CD14-positive monocyte (primary cell): Measurements from ENCODE around the gene SHROOM1. TPM values are rescaled to one million over a fixed set of nuclear protein-coding genes. Genes with fewer than 3 reads are reported as not detected.

Experiments used
- DNase-seq, 3 donors: peaks; one replicate each; pipeline ENCODE4 v3.0.0-alpha.2; 2011 to 2022
- H2AFZ ChIP-seq: 2 replicates; pipeline ENCODE4 v1.6.0; 2012; ENCODE audit warnings: mild to moderate bottlenecking, low read depth, low read length, inconsistent platforms; ENCODE audit not compliant: insufficient read depth, poor library complexity, severe bottlenecking
- H3K27ac ChIP-seq, 2 donors: 1 replicate in 1 of 2; 2 replicates in 1 of 2; pipeline ENCODE4 v1.5.1; 2012 to 2013; ENCODE audit warnings: low read length in 2 of 2, control low read depth in 1 of 2, inconsistent platforms in 1 of 2, low read depth in 1 of 2, mild to moderate bottlenecking in 1 of 2
- H3K27me3 ChIP-seq, 2 donors: one replicate each; pipeline versions ENCODE4 v1.6.0 to v1.6.1; 2011 to 2013; ENCODE audit warnings: low read length in 2 of 2; ENCODE audit not compliant: control insufficient read depth in 2 of 2, insufficient read depth in 2 of 2
- H3K36me3 ChIP-seq, 2 donors: replicated peaks in 1 of 2; 1 replicate in 1 of 2; 2 replicates in 1 of 2; pipeline versions ENCODE4 v1.5.1 to v1.6.1; 2012 to 2013; ENCODE audit warnings: low read length in 2 of 2, control low read depth in 1 of 2, inconsistent platforms in 1 of 2, mild to moderate bottlenecking in 1 of 2; ENCODE audit not compliant: insufficient read depth in 2 of 2, control insufficient read depth in 1 of 2
- H3K4me1 ChIP-seq, 2 donors: 1 replicate in 1 of 2; 2 replicates in 1 of 2; pipeline versions ENCODE4 v1.5.1 to v1.6.1; 2012 to 2013; ENCODE audit warnings: low read length in 2 of 2, control low read depth in 1 of 2, inconsistent platforms in 1 of 2, mild to moderate bottlenecking in 1 of 2, moderate library complexity in 1 of 2; ENCODE audit not compliant: insufficient read depth in 2 of 2, control insufficient read depth in 1 of 2
- H3K4me2 ChIP-seq: replicated peaks from 2 replicates; pipeline ENCODE3; 2012; ENCODE audit warnings: low read length, moderate library complexity, mild to moderate bottlenecking; ENCODE audit not compliant: poor library complexity, severe bottlenecking; ENCODE audit errors: extremely low read depth
- H3K4me3 ChIP-seq, 3 experiments: fragments of 200-600 bp in 1 of 3; sonication (generic) in 1 of 3; replicated peaks in 1 of 3; 1 replicate in 2 of 3; 2 replicates in 1 of 3; pipeline ENCODE4 v1.5.1; 2011 to 2013; ENCODE audit warnings: low read length in 3 of 3, mild to moderate bottlenecking in 3 of 3, control low read depth in 2 of 3, low read depth in 2 of 3, inconsistent platforms in 1 of 3, moderate library complexity in 1 of 3
- H3K79me2 ChIP-seq: 2 replicates; pipeline ENCODE4 v1.6.0; 2012; ENCODE audit warnings: mild to moderate bottlenecking, control low read depth, inconsistent platforms, low read length, moderate library complexity; ENCODE audit not compliant: insufficient read depth
- H3K9ac ChIP-seq: 2 replicates; pipeline ENCODE4 v1.6.0; 2017; ENCODE audit warnings: low read length, mild to moderate bottlenecking; ENCODE audit not compliant: insufficient read depth, poor library complexity, severe bottlenecking
- H3K9me3 ChIP-seq, 2 donors: replicated peaks in 1 of 2; 1 replicate in 1 of 2; 2 replicates in 1 of 2; pipeline versions ENCODE4 v1.5.1 to v1.6.1; 2012 to 2013; ENCODE audit warnings: low read length in 2 of 2, control low read depth in 1 of 2; ENCODE audit not compliant: control insufficient read depth in 1 of 2, insufficient read depth in 1 of 2
- H4K20me1 ChIP-seq: 2 replicates; pipeline ENCODE4 v1.6.0; 2012; ENCODE audit warnings: mild to moderate bottlenecking, low read length, control low read depth, moderate library complexity; ENCODE audit not compliant: insufficient read depth
- H3K27ac Mint-ChIP-seq, 7 donors: one replicate each; pipeline ENCODE4 v1.8.0; 2020; ENCODE audit warnings: mild to moderate bottlenecking in 7 of 7, mixed read lengths in 7 of 7, moderate library complexity in 6 of 7, inconsistent platforms in 2 of 7
- H3K27me3 Mint-ChIP-seq, 3 donors: one replicate each; pipeline ENCODE4 v1.8.0; 2021 to 2022; ENCODE audit warnings: low read depth in 3 of 3, mild to moderate bottlenecking in 3 of 3, mixed read lengths in 3 of 3, moderate library complexity in 3 of 3, inconsistent platforms in 1 of 3
- H3K36me3 Mint-ChIP-seq, 2 donors: one replicate each; pipeline ENCODE4 v1.8.0; 2020; ENCODE audit warnings: mixed read lengths in 2 of 2, inconsistent platforms in 1 of 2, mild to moderate bottlenecking in 1 of 2
- H3K4me1 Mint-ChIP-seq: one replicate; pipeline ENCODE4 v1.8.0; 2020; ENCODE audit warnings: mild to moderate bottlenecking, mixed read lengths
- H3K4me3 Mint-ChIP-seq, 2 donors: one replicate each; pipeline ENCODE4 v1.8.0; 2020; ENCODE audit warnings: mild to moderate bottlenecking in 2 of 2, mixed read lengths in 2 of 2, moderate library complexity in 1 of 2
- H3K9me3 Mint-ChIP-seq, 7 donors: one replicate each; pipeline ENCODE4 v1.8.0; 2020 to 2022; ENCODE audit warnings: mixed read lengths in 7 of 7, mild to moderate bottlenecking in 6 of 7, moderate library complexity in 6 of 7, inconsistent platforms in 2 of 7
- CTCF ChIP-seq: fragments of 200-600 bp; IDR thresholded peaks from one replicate; pipeline ENCODE4 v1.8.0; 2022; ENCODE audit warnings: antibody characterized with exemption, mild to moderate bottlenecking
- WGBS: methylation state at CpG from one replicate; pipeline ENCODE4 v1.1.5; 2013; ENCODE audit warnings: missing lambda C conversion rate; ENCODE audit not compliant: insufficient coverage; 5-methylcytosine and 5-hydroxymethylcytosine counted together
- intact Hi-C, 2 donors: fragments of 100-400 bp; cut with micrococcal nuclease; formaldehyde crosslinking; loops; one replicate each; pipeline versions ENCODE4 v1.15.0 to v1.15.1; 2023
- polyA plus RNA-seq, 3 donors: library from polyadenylated mRNA; depleted of rRNA in 1 of 3; unstranded in 2 of 3; stranded (reverse) in 1 of 3; fragments of 300-500 nt in 2 of 3; fragments of >200 nt in 1 of 3; fragmentation: Illumina TruSeq in 2 of 3; gene quantifications; 1 replicate in 2 of 3; 2 replicates in 1 of 3; pipeline ENCODE4 v1.2.3, GENCODE V29; 2012 to 2021

The SHROOM1 gene
- polyA plus RNA-seq, 3 donors, result 6.4 to 27.0 (median 16.1) TPM

- no CpG with 5 or more reads among the region's 1 CpG for WGBS
- H3K79me2 ChIP-seq, result no peaks in the 10 kb centered on the region
- H3K9ac ChIP-seq, result no peak overlapping the region
- intact Hi-C loops, result loop anchor here (2.0 to 10.0 kb wide), 3 partner anchors 317 to 437 kb away; no protein-coding TSS in a partner anchor
- no peak overlapping the region for H3K27ac ChIP-seq
- peaks cover 55% of the 10 kb centered on the region for H4K20me1 ChIP-seq
- peaks cover 12 to 31% of the 10 kb centered on the region in 2 donors for H3K4me1 ChIP-seq
- Mint-ChIP-seq H3K36me3 (peaks cover 18 to 21% of the 10 kb centered on the region in 2 donors), H3K4me1 (peaks cover 30% of the 10 kb centered on the region), H3K27me3 (peaks cover 71 to 87% (median 79%) of the 10 kb centered on the region in 3 donors), H3K9me3 (peaks cover 0 to 27% (median 14%) of the 10 kb centered on the region in 7 donors), H3K4me3 (peak overlapping the region in 1 of 2 donors; percentile 76), H3K27ac (no peak overlapping the region)
- H3K4me3 ChIP-seq, result no peak overlapping the region
- DNase-seq, result no peak
- H3K9me3 ChIP-seq, result peaks cover 0 to 10% of the 10 kb centered on the region in 2 donors
- no peak overlapping the region for H3K4me2 ChIP-seq
- no peak overlapping the region for H2AFZ ChIP-seq
- peaks cover 0 to 20% of the 10 kb centered on the region in 2 donors for H3K36me3 ChIP-seq
- TF ChIP-seq CTCF, result no peak
- H3K27me3 ChIP-seq, result peaks cover 48 to 85% of the 10 kb centered on the region in 2 donors
These were observed 8.7 kb downstream of the SHROOM1 start for GRCh38 chr5:132821791-132822190.

- H3K27me3 Mint-ChIP-seq, result peaks cover 70 to 83% (median 76%) of the 10 kb centered on the region in 3 donors
- H3K9me3 Mint-ChIP-seq, result peaks cover 0 to 23% (median 10%) of the 10 kb centered on the region in 7 donors
These were observed 9.1 kb downstream of the SHROOM1 start for GRCh38 chr5:132821350-132821749.

More at GRCh38 chr5:132821350-132821749, 9.1 kb downstream of the SHROOM1 start:
- intact Hi-C loops, result loop anchor here (2.0 to 10.0 kb wide), 3 partner anchors 317 to 437 kb away; no protein-coding TSS in a partner anchor
- H3K4me1 Mint-ChIP-seq, result peaks cover 28% of the 10 kb centered on the region
- H3K36me3 ChIP-seq, result peaks cover 0 to 18% of the 10 kb centered on the region in 2 donors
- no peaks in the 10 kb centered on the region for H3K79me2 ChIP-seq
- peaks cover 0 to 10% of the 10 kb centered on the region in 2 donors for H3K9me3 ChIP-seq
- DNase-seq, result no peak
- no peak overlapping the region for H2AFZ ChIP-seq
- H3K4me2 ChIP-seq, result no peak overlapping the region
- H3K27ac ChIP-seq, result no peak overlapping the region
- no peak overlapping the region for H3K27ac Mint-ChIP-seq
- H3K9ac ChIP-seq, result no peak overlapping the region
- peaks cover 12 to 30% of the 10 kb centered on the region in 2 donors for H3K4me1 ChIP-seq
- peaks cover 51% of the 10 kb centered on the region for H4K20me1 ChIP-seq
- peaks cover 13 to 19% of the 10 kb centered on the region in 2 donors for H3K36me3 Mint-ChIP-seq
- no peak overlapping the region for H3K4me3 ChIP-seq
- 100% methylated on average over 1 of the region's 3 CpGs for WGBS
- H3K27me3 ChIP-seq, result peaks cover 44 to 82% of the 10 kb centered on the region in 2 donors
- no peak for TF ChIP-seq CTCF
- H3K4me3 Mint-ChIP-seq, result no peak overlapping the region
